Embryonic facial prominence (tissue), 1 donor: Measurements from ENCODE around the gene PRPF4.

ENCODE experiments used
- DNase-seq: peaks from one replicate; pipeline ENCODE4 v3.0.0-alpha.2; 2016; ENCODE audit errors: extremely low spot score

PRPF4 gene

DNA sequence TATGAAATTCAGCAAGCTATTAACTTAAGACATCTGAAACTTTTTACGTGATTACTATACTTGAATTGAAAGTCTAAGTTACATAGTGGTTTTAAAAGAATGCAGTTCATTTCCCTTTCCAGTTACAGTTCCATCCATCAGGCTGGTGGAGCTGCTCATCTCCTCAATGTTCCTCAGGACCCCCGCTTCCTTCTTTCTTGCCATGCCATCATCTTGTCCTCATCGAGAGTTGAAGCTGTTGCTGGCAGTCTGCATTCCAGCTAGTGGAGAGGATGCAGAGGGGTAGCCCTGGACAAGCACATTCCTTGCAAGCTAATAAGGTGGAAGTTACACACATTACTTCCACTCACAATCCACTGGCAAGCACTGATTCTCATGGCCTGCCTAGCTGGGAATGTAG, 36.5 kb downstream of the PRPF4 start:
- no peak for DNase-seq

DNA sequence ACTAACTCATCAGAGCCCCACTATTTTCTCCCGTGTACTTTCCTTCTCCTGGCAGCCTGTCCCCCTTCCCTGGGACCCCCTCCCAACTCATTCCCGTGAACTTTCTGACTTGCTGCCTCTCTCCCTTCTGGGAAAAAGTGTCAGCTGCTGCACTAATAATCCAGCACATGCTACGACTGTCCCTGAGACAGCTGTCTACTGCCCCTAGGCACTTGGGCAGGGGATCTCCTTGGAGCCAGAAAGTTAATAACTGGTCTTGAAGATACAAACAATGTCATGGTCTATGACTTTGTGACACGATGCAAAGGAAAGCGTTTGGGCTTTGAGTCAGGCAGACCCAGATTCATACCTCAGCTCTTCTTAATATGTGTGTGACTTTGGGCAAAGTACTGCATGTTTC, 37.8 kb downstream of the PRPF4 start:
- no peak for DNase-seq

DNA sequence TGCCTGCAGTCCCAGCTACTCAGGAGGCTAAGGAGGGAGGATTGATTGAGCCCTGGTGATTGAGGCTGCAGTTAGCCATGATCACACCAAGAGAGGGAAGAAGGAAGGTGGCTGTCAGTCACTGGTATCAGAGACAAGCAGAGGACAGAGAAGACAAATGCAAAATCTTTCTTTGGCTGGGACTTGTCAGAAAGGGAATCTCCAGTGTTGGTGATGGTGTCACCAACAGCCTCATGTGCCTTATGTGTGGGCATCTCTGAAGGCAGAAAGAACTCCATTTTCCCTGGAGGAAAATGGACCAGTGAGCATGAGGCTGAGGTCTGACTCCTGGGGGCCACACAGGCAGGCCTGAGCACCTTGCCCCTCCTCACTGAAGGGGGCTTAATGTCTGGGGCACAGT, 39.8 kb downstream of the PRPF4 start:
- DNase-seq, result no peak

DNA sequence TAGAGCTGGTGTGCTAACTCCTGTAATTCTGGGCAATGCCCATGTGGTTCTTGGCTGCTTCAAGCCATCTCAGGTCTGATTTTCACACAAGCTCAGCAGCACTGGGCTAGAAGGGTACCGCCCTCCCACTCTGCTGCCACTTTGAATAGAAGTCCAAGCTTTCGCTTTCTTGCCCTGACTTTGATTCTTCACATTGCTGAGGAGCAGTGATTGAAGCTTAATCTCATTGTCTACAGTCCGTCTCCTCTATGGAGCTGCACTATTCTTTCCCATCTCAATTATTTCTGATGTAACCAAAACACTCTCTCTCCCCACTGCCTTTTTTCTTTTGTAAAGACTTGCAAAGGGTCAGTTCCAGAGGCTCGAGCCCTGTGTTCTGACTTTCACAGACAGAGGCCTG, 40.6 kb downstream of the PRPF4 start:
- no peak for DNase-seq

DNA sequence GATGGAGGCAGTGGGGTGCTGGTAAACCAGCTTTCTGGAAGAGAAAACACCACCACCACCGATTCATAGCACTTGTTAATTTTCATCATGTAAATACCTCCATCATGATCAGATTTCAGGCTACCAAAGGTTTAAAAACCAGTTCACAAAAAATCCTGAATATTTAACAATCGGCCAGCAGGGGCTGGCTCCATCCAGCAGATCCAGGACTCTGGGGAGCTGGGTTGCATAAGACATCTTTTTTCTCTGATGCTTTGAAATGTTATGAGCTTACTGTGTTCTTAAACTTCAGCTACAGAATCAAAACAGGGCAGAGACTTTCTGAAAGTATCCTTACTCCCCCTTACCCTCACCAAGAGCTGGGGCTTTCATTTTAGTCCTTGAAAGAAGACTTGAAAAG, 42.3 kb downstream of the PRPF4 start:
- DNase-seq, result no peak

DNA sequence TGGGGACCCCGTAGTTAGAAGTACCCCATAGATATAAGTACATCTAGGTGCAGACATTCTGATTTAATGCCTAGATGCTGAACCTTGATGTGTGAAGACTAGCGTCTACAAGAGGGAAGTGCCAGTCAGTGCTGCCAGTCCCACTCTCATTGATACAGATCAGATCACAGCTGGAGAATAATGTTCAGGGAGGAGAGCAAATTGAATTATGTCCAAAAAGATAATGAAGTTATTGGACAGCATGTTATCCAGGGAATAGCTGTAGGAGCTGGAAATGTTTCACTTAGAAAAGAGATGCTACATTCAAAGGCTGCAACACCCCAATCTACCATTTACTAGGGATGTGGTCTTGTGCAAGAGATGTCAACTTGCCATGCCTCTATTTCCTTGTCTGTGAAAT, 43.6 kb downstream of the PRPF4 start:
- no peak for DNase-seq

DNA sequence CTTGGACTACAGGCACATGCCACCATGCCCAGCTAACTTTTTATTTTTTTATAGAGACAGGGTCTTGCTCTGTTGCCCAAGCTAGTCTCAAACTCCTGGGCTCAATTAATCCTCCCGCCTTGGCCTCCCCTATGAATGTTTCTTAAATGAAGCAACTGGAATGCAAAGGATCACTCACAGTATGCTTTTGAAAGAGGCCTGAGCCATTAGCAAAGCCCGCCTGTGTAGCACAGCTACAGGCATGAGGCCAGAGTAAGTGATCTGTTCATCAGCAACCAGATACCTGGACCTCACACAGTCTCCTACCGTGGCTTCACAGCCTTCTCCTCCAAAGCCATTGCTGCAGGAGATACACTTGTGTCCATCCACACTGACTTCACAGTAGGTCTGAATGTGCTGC, 44.6 kb downstream of the PRPF4 start:
- no peak for DNase-seq

DNA sequence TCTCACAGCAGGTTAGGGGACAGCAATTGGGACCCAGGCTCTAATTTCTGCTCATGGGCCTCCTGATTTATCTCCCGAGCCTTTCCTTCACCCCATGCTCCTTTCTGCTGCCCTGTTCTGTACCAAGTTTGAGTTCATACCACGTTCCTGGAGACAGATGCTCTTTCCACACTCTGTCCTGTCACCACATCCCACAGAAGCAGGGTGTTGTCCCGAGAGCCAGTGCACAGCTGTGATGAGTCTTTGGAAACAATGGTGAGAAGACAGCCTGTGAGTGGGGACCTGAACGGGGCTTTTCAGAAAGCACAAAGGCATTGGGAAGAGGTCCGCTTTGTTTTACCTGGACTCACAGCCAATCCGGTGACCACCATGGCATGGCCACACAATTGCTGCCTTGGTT, 47.2 kb downstream of the PRPF4 start:
- no peak for DNase-seq

DNA sequence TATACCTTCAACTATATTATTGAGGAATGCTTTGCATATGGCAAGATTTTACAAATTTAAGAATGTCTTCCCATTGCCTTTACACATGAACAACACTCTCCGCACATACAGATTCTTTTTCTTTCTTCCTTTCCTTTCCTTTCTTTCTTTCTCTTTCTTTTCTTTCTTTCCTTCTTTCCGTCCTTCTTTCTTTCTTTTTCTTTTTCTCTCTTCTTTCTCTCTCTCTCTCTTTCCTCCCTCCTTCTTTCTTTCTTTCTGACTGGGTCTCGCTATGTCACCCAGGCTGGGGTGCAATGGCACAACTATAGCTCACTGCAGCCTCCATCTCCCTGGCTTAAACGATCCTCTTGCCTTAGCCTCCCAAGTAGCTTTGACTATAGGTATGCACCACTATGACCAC, 50.8 kb downstream of the PRPF4 start:
- DNase-seq, result no peak

DNA sequence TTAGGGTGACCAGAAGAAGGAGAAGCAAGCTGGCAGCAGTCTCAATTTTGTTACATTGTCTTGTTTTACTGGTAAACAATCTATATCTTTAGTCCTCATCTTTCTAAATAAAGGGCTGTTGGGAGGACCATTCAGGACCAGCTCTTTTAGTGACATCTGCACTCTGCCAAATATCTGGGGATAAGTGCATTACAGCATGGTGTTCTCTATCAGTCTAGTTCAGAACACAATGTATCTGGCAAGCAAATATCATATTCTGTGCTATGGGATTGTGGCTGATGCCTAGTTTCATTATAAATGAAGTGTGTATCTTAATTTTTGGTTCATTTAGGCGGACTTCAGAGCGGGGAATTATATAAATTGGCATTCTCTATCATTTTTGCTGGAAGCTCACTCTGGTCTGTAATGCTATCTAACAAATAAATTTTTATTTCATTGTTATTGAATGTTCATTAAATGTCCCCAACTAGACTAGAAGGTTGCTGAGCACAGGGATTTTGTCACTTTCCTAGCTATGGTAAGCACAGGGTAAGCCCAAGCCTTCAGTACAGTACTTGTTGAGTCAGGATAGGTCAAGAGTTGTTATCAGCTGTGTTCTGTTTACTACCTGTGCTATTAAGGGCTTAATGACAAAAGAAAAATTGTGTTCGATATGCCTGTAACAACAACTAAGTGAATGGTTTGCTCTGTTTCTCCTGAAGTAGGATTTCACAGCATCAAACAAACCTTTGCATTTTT, 52.8 kb downstream of the PRPF4 start:
- DNase-seq, result no peak

DNA sequence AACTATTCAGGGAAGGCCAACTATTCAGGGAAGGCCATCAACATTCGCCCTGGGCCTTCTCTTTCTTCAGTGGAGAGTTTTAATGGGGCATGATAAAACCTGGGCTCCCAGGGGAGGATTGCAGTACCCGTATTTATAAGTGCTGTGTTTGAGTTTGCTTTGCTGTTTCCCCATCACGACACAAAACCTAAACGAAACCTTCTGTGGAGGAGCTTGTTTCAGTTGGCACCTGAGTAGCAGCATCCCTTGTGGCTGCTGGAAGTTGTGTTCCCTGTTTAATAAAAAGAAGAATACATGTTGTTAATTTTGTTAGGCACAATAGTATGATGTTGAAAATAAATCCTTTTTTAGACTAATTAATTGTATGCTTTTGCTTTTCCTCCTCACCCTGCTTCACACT, 56.3 kb downstream of the PRPF4 start:
- no peak for DNase-seq

DNA sequence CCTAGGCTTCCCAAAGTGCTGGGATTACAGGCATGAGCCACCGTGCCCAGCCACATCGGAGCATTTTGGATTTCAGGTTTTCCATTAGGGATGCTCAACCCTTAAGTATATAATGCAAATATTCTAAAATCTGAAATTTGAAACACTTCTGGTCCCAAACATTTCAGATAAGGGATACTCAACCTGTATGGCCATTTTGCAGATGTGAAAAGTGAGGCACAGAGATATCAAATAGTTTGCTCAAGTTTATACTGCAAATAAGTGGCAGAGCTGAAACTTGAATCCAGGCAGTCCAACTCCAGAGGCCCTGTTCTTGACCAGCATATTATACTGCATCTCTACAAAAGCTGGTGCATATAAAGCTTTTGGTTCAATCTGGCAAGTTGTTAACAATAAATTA, 62.3 kb downstream of the PRPF4 start:
- no peak for DNase-seq

DNA sequence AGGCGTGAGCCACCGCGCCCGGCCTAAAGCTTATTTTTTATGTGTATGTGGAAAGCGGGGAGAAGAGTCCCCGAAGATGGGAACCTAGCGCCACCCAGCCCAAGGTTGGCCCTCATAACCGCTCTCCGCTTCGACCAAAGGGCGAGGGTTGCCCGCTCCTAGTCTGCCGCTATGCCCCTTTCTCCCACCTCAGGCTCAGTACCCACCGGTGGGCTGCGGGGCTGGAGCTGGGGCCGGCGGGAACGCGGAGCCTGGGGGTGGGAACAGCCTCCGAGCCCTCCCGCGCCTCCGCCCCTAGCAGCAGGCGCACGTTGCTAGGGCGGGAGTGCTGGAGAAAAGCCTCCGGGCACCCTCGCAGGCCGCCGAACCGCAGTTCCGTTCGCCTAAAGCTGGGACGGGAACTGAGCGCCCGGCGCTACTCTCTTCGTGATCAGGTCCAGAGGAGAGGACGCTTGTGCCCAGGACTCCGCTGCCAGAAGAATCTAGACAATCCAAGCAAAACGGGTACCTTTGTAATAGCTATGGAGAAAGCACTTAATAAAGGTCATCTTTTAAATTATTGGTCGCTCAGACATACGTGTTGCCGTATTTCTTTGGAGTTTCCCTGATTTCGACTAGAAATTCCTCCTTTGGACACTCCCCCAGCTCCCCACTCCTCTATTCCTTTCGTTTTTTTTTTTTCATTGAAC, 64.7 kb downstream of the PRPF4 start, which contains the start of gene WDR31:
TSS of gene WDR31 (minus strand) at position 265 of the 689 bp plus-strand sequence. CDS start 8,253 bp downstream, outside the sequence.
- DNase-seq, result peak; percentile 79

DNA sequence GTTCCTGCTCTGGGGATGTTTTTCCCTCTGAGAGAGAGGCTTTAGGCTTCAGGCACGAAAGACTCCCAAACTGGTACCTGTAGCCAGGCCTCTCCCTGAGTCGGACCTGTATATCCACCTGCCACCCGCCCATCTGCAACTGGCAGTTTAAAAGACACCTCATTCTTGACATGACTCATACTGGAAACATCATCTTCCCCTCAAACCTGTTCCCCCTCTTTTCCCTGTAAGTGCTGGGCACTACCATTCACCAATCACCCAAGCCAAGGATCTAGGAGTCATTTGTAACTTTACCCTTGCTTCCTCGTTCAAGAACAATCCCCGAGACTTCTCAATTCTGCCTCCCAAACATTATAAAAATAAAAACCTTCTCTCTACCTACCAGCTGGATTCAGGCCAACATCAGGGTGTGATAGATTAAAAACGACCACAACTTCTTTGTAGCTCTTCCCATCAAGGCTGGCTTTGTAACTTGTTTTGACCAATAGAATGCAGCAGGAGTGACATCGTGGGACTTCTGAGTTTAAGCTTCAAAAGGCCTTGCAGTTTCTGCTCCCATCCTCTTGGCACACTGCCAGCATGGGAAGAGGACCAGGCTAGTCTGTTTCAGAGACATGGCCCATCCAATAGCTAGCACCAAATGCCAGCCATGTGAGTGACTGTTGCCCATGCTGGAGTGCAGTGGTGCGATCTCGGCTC, 66.4 kb downstream of the PRPF4 start:
- DNase-seq, result no peak
